SK-N-SH (cell line): ENCODE measurements around the gene CHDH. TPM values are rescaled to one million over a fixed set of nuclear protein-coding genes. Genes with fewer than 3 reads are reported as not detected.

Source experiments
- CTCF ChIA-PET: fragments of 300-600, 350-600 bp; formaldehyde crosslinking; extraction: SDS; loops from one replicate; lab custom pipeline; 2021; lab: Yijun Ruan, JAX
- POLR2A ChIA-PET: fragments of 350-600 bp; sonication (Branson Sonifier 250); formaldehyde crosslinking; extraction: SDS; loops from one replicate; lab custom pipeline; 2020; ENCODE audit warnings: antibody characterized with exemption, inconsistent platforms; lab: Yijun Ruan, JAX
- DNase-seq: peaks from one replicate; pipeline ENCODE4 v3.0.0; 2012
- H2AFZ ChIP-seq: fragments of 200-600 bp; sonication (generic); 2 replicates; pipeline ENCODE4 v1.8.1; 2016; ENCODE audit warnings: antibody characterized with exemption, mild to moderate bottlenecking, low read depth
- H3F3A ChIP-seq: fragments of 200-600 bp; sonication (generic); replicated peaks from 2 replicates; pipeline ENCODE3; 2016; ENCODE audit warnings: antibody characterized with exemption, mild to moderate bottlenecking; ENCODE audit not compliant: insufficient read depth
- H3K27ac ChIP-seq, 2 experiments: fragments of 200-500 bp in 1 of 2; fragments of 200-600 bp in 1 of 2; sonication (Bioruptor generic) in 1 of 2; sonication (generic), shearing (Covaris generic) in 1 of 2; 2 replicates each; pipeline versions ENCODE4 v1.5.1 to v1.6.1; 2014 to 2016; ENCODE audit warnings: low read depth in 2 of 2, inconsistent platforms in 1 of 2, low read length in 1 of 2, mild to moderate bottlenecking in 1 of 2, mixed read lengths in 1 of 2
- H3K27me3 ChIP-seq: fragments of 200-600 bp; sonication (generic), shearing (Covaris generic); 2 replicates; pipeline ENCODE4 v1.6.1; 2016; ENCODE audit warnings: mixed run types; ENCODE audit not compliant: insufficient read depth
- H3K36me3 ChIP-seq, 2 experiments: fragments of 200-500 bp in 1 of 2; fragments of 200-600 bp in 1 of 2; sonication (Bioruptor generic) in 1 of 2; sonication (generic) in 1 of 2; replicated peaks in 1 of 2; 2 replicates each; pipeline versions ENCODE3 to v1.5.1; 2014 to 2016; ENCODE audit warnings: low read length in 1 of 2, mild to moderate bottlenecking in 1 of 2; ENCODE audit not compliant: insufficient read depth in 2 of 2, control insufficient read depth in 1 of 2
- H3K4me1 ChIP-seq, 2 experiments: fragments of 200-500 bp in 1 of 2; fragments of 200-600 bp in 1 of 2; sonication (Bioruptor generic) in 1 of 2; sonication (generic), shearing (Covaris generic) in 1 of 2; 2 replicates each; pipeline versions ENCODE4 v1.5.1 to v1.6.1; 2014 to 2016; ENCODE audit warnings: low read depth in 1 of 2, low read length in 1 of 2, mixed run types in 1 of 2; ENCODE audit not compliant: insufficient read depth in 2 of 2, control insufficient read depth in 1 of 2
- H3K4me2 ChIP-seq: fragments of 200-600 bp; sonication (generic), shearing (Covaris generic); 2 replicates; pipeline ENCODE4 v1.6.1; 2017; ENCODE audit warnings: mixed run types
- H3K4me3 ChIP-seq, 2 experiments: fragments of 200-500 bp in 1 of 2; fragments of 200-600 bp in 1 of 2; sonication (Bioruptor generic) in 1 of 2; sonication (generic), shearing (Covaris generic) in 1 of 2; 2 replicates each; pipeline versions ENCODE4 v1.5.1 to v1.8.1; 2014 to 2016; ENCODE audit warnings: low read depth in 2 of 2, inconsistent platforms in 1 of 2, low read length in 1 of 2, mild to moderate bottlenecking in 1 of 2, mixed read lengths in 1 of 2, moderate library complexity in 1 of 2
- H3K79me2 ChIP-seq: fragments of 200-600 bp; sonication (generic); 2 replicates; pipeline ENCODE4 v1.8.1; 2017; ENCODE audit warnings: mild to moderate bottlenecking; ENCODE audit not compliant: insufficient read depth
- H3K9ac ChIP-seq: fragments of 200-600 bp; sonication (generic); 2 replicates; pipeline ENCODE4 v1.6.1; 2017; ENCODE audit warnings: mixed run types
- H3K9me2 ChIP-seq: fragments of 200-600 bp; sonication (generic); 2 replicates; pipeline ENCODE4 v1.6.1; 2017; ENCODE audit warnings: mixed run types
- H3K9me3 ChIP-seq: fragments of 200-600 bp; sonication (generic); 2 replicates; pipeline ENCODE4 v1.6.1; 2017; ENCODE audit warnings: mixed run types, mild to moderate bottlenecking, moderate library complexity
- H4K20me1 ChIP-seq: fragments of 200-600 bp; sonication (generic); 2 replicates; pipeline ENCODE4 v1.6.1; 2017; ENCODE audit warnings: mild to moderate bottlenecking, mixed run types; ENCODE audit not compliant: insufficient read depth
- ELF1 ChIP-seq: IDR thresholded peaks from 2 replicates; pipeline ENCODE4 v1.4.0; 2012
- FOSL2 ChIP-seq: IDR thresholded peaks from 2 replicates; pipeline ENCODE4 v1.4.0; 2012; ENCODE audit warnings: low read depth, mild to moderate bottlenecking, moderate library complexity, borderline replicate concordance
- FOXJ3 ChIP-seq: sonication (generic); formaldehyde crosslinking; IDR thresholded peaks from 2 replicates; pipeline ENCODE4 v1.5.1; 2020; ENCODE audit warnings: mild to moderate bottlenecking, missing genetic modification reagents
- FOXM1 ChIP-seq: IDR thresholded peaks from 2 replicates; pipeline ENCODE4 v1.4.0; 2012; ENCODE audit warnings: low read depth, mild to moderate bottlenecking
- GABPA ChIP-seq: IDR thresholded peaks from 2 replicates; pipeline ENCODE4 v1.4.0; 2012; ENCODE audit warnings: low read depth, mild to moderate bottlenecking
- GATA2 ChIP-seq: sonication (generic); formaldehyde crosslinking; IDR thresholded peaks from 2 replicates; pipeline ENCODE4 v1.5.0; 2020; ENCODE audit warnings: mild to moderate bottlenecking, missing genetic modification reagents
- JUND ChIP-seq: IDR thresholded peaks from 2 replicates; pipeline ENCODE4 v1.4.0; 2012
- NRF1 ChIP-seq: IDR thresholded peaks from 2 replicates; pipeline ENCODE4 v1.6.1; 2012; ENCODE audit warnings: low read depth, mild to moderate bottlenecking, low read length
- RAD21 ChIP-seq: IDR thresholded peaks from 2 replicates; pipeline ENCODE4 v1.6.1; 2012; ENCODE audit warnings: mild to moderate bottlenecking, low read length
- RFX5 ChIP-seq: IDR thresholded peaks from 2 replicates; pipeline ENCODE4 v1.6.1; 2012; ENCODE audit warnings: mild to moderate bottlenecking, improper control_type of control experiment, low read length
- RXRA ChIP-seq: IDR thresholded peaks from 2 replicates; pipeline ENCODE4 v1.4.0; 2012; ENCODE audit warnings: low read depth, mild to moderate bottlenecking, borderline replicate concordance
- SIN3A ChIP-seq: IDR thresholded peaks from 2 replicates; pipeline ENCODE4 v1.6.1; 2012; ENCODE audit warnings: low read depth, mild to moderate bottlenecking, low read length, moderate library complexity, borderline replicate concordance
- SMC3 ChIP-seq: IDR thresholded peaks from 2 replicates; pipeline ENCODE4 v1.6.1; 2012; ENCODE audit warnings: low read depth, low read length, improper control_type of control experiment
- TAF1 ChIP-seq: IDR thresholded peaks from 2 replicates; pipeline ENCODE4 v1.6.1; 2012; ENCODE audit warnings: low read depth, mild to moderate bottlenecking, low read length, moderate library complexity, borderline replicate concordance
- TCF12 ChIP-seq: IDR thresholded peaks from 2 replicates; pipeline ENCODE4 v1.4.0; 2012
- TEAD4 ChIP-seq: IDR thresholded peaks from 2 replicates; pipeline ENCODE4 v1.4.0; 2012; ENCODE audit warnings: mild to moderate bottlenecking, borderline replicate concordance; ENCODE audit not compliant: insufficient read depth
- WGBS: methylation state at CpG from one replicate; pipeline ENCODE4 v1.1.6; 2017; ENCODE audit warnings: low lambda C conversion rate; 5-methylcytosine and 5-hydroxymethylcytosine counted together
- polyA plus RNA-seq, 3 experiments: library from polyadenylated mRNA; depleted of rRNA; stranded (reverse); fragments of >200 nt; gene quantifications; 2 replicates each; pipeline ENCODE4 v1.2.3, GENCODE V29; 2012
- TF ChIP-seq, protein P1 (sequence below): IDR thresholded peaks from 2 replicates; pipeline ENCODE4 v1.6.1; 2012; ENCODE audit warnings: mild to moderate bottlenecking, low read depth, low read length, moderate library complexity

CHDH gene
- polyA plus RNA-seq, 1 of the 3 experiments (the other 2 are of a cell fraction): 0.33 TPM

DNA sequence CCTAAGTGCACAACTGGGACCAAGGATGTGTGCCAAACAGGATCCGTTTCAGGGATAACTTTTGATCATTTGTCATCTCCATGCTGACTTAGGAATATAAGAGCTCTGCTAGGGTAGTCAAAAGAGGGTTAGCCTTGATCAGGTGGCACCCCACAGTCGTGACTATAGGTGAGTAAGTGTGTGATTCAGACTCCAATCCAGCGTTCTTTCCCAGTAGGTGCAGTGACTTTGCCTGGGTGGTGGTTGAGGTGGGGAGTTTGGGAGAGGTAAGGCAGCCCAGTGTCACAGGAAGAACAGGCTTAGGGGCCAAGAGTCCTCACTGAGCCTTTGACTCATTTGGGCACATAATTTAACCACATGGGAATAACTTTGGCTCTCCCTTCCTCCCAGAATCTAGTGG lies 51.0 kb downstream of the CHDH start (continued):
- TF ChIP-seq FOXJ3 (CRISPR knock-in tag): no peak
- no peak for TF ChIP-seq SMC3
- TF ChIP-seq FOSL2: no peak
- TF ChIP-seq RFX5: no peak
- no peak for TF ChIP-seq SIN3A
- no peak for TF ChIP-seq GATA2 (CRISPR knock-in tag)
- TF ChIP-seq TAF1: no peak
- no peak for TF ChIP-seq JUND
- no peak for TF ChIP-seq TCF12
- TF ChIP-seq ELF1: no peak

DNA sequence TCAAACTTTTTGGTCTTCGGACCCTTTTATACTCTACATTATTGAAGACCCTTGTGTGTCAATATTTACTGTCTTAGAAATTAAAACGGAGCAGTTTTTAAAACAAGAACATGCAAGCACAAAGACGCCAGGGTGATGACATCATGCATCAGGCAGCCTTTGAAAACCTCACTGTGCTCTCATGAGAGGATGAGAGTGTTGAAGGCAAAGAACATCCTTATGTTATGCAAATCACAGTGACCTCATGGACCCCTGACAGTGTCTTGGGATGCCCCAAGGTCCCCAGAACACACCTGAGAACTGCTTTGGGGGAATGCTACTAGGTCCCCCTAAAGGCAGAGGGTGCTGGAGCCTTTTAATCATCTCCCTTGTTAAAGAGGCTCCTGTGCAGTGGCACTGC lies 51.6 kb downstream of the CHDH start:
- WGBS: 38% methylated on average over 3 of the region's 3 CpGs

DNA sequence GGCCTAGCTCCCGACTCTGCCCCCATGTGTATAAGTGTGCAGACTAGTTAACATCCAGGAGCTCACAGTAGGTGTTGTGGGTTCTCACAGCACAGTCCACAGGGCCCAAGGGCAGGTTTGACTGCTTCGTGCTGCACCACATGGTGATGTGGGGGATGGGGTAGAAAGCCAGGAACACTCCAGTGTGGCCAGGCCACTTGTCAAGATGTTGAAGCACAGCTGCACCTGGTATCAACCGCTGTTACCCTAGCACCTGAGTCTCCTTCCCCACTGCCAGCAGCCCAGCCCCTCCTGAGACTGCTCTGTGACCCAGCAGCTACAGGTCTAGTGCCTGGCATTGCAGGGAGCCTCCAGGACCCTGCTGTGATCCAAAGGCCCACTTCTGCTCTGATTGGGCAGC lies 53.4 kb downstream of the CHDH start:
- Histone ChIP-seq H3K9me2 (no peaks in the 10 kb centered on the region), H2AFZ (no peak overlapping the region), H3K4me1 (peaks cover 0 to 25% of the 10 kb centered on the region in 2 experiments; a peak in 2 of 4 replicates), H3K4me3 (no peak overlapping the region), H3K27ac (no peak overlapping the region), H4K20me1 (no peaks in the 10 kb centered on the region), H3F3A (no peaks in the 10 kb centered on the region), H3K27me3 (no peaks in the 10 kb centered on the region), H3K4me2 (no peak overlapping the region), H3K36me3 (no peaks in the 10 kb centered on the region), H3K79me2 (no peaks in the 10 kb centered on the region), H3K9ac (no peak overlapping the region), H3K9me3 (no peaks in the 10 kb centered on the region)
- no peak for TF ChIP-seq GABPA
- TF ChIP-seq FOXJ3 (CRISPR knock-in tag): no peak
- TF ChIP-seq FOXM1: no peak
- TF ChIP-seq SIN3A: no peak
- no peak for TF ChIP-seq RAD21
- TF ChIP-seq RXRA: no peak
- no peak for TF ChIP-seq TEAD4
- TF ChIP-seq NRF1: no peak
- CTCF ChIA-PET: no interaction called here
- DNase-seq: no peak
- WGBS: 45% methylated on average over 1 of the region's 3 CpGs
- POLR2A ChIA-PET: no interaction called here

More for the DNA sequence above, 51.6 kb downstream of the CHDH start:
- H3K9me2 ChIP-seq: no peaks in the 10 kb centered on the region
- H3K79me2 ChIP-seq: no peaks in the 10 kb centered on the region
- H3K9ac ChIP-seq: no peak overlapping the region
- CTCF ChIA-PET: no interaction called here
- DNase-seq: no peak
- no peak overlapping the region for H3K4me2 ChIP-seq
- H3K27ac ChIP-seq: no peak overlapping the region
- H3K9me3 ChIP-seq: no peaks in the 10 kb centered on the region
- no peaks in the 10 kb centered on the region for H3K27me3 ChIP-seq
- H3K36me3 ChIP-seq: no peaks in the 10 kb centered on the region
- TF ChIP-seq, protein P1, sequence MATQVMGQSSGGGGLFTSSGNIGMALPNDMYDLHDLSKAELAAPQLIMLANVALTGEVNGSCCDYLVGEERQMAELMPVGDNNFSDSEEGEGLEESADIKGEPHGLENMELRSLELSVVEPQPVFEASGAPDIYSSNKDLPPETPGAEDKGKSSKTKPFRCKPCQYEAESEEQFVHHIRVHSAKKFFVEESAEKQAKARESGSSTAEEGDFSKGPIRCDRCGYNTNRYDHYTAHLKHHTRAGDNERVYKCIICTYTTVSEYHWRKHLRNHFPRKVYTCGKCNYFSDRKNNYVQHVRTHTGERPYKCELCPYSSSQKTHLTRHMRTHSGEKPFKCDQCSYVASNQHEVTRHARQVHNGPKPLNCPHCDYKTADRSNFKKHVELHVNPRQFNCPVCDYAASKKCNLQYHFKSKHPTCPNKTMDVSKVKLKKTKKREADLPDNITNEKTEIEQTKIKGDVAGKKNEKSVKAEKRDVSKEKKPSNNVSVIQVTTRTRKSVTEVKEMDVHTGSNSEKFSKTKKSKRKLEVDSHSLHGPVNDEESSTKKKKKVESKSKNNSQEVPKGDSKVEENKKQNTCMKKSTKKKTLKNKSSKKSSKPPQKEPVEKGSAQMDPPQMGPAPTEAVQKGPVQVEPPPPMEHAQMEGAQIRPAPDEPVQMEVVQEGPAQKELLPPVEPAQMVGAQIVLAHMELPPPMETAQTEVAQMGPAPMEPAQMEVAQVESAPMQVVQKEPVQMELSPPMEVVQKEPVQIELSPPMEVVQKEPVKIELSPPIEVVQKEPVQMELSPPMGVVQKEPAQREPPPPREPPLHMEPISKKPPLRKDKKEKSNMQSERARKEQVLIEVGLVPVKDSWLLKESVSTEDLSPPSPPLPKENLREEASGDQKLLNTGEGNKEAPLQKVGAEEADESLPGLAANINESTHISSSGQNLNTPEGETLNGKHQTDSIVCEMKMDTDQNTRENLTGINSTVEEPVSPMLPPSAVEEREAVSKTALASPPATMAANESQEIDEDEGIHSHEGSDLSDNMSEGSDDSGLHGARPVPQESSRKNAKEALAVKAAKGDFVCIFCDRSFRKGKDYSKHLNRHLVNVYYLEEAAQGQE: no peak
- TF ChIP-seq FOXM1: no peak
- TF ChIP-seq, all 33 proteins: peak for 0
- no peak overlapping the region for H3K4me3 ChIP-seq
- H3K4me1 ChIP-seq: peaks cover 0 to 33% of the 10 kb centered on the region in 2 experiments; a peak in 2 of 4 replicates
- POLR2A ChIA-PET: no interaction called here
- H4K20me1 ChIP-seq: no peaks in the 10 kb centered on the region
- H3F3A ChIP-seq: no peaks in the 10 kb centered on the region
- no peak overlapping the region for H2AFZ ChIP-seq
